GM12864 (cell line): Measurements from ENCODE around the gene ZNF487.
"Not testable (repeated sequence)": the region's sequence is repeated elsewhere in the genome, so short reads cannot be mapped to it uniquely, and the experiment has no call there.

ENCODE experiments used
- DNase-seq: peaks from one replicate; pipeline ENCODE4 v3.0.0-alpha.2; 2011; ENCODE audit warnings: low read depth
- H3K4me3 ChIP-seq: 2 replicates; pipeline ENCODE4 v1.5.1; 2011; ENCODE audit warnings: mild to moderate bottlenecking, low read depth, low read length, control low read depth
- CTCF ChIP-seq: IDR thresholded peaks from 2 replicates; pipeline ENCODE4 v1.5.1; 2011; ENCODE audit warnings: low read depth, mild to moderate bottlenecking, moderate library complexity, low read length, control low read depth, inconsistent platforms; ENCODE audit errors: missing control alignments

Gene ZNF487

GRCh38 chr10:43421519-43421918 is 15.4 kb upstream of the ZNF487 start:
- no peak for TF ChIP-seq CTCF
- no peak overlapping the region; the same call in 1 of the 2 replicates for H3K4me3 ChIP-seq

GRCh38 chr10:43421944-43422343 is 15.0 kb upstream of the ZNF487 start:
- H3K4me3 ChIP-seq, result not testable (repeated sequence)

More at GRCh38 chr10:43421519-43421918, 15.4 kb upstream of the ZNF487 start:
- DNase-seq, result no peak

GRCh38 chr10:43424416-43424815 is 12.5 kb upstream of the ZNF487 start:
- TF ChIP-seq CTCF, result no peak
- no peak for DNase-seq

More at GRCh38 chr10:43421944-43422343, 15.0 kb upstream of the ZNF487 start:
- not testable (repeated sequence) for DNase-seq

GRCh38 chr10:43426476-43426875 is 10.4 kb upstream of the ZNF487 start:
- not testable (repeated sequence) for DNase-seq, H3K4me3 ChIP-seq

More at GRCh38 chr10:43424416-43424815, 12.5 kb upstream of the ZNF487 start:
- H3K4me3 ChIP-seq, result no peak overlapping the region

- DNase-seq, result no peak
- TF ChIP-seq CTCF, result no peak
- H3K4me3 ChIP-seq, result no peak overlapping the region
Measured at GRCh38 chr10:43427166-43427825, 9.6 kb upstream of the ZNF487 start.

GRCh38 chr10:43430926-43431663 is 5.8 kb upstream of the ZNF487 start:
- DNase-seq, result no peak
- TF ChIP-seq CTCF, result no peak
- no peak overlapping the region for H3K4me3 ChIP-seq

GRCh38 chr10:43437141-43437870 is 395 bp downstream of the ZNF487 start:
- TF ChIP-seq CTCF, result no peak
- peak overlapping the region; percentile 72 for H3K4me3 ChIP-seq
- DNase-seq, result no peak
